ENCODE measurements around the gene C1QA. TPM values are rescaled to one million over a fixed set of nuclear protein-coding genes. Genes with fewer than 3 reads are reported as not detected.

C1QA gene
- total and polyA plus RNA-seq, 10 of the 15 experiments (the other 5 are each of a cell fraction or from before 2014, with no cell fraction given): 0.59 TPM; not detected in 9

GRCh38 chr1:22637907-22638445 lies 1.5 kb downstream of the C1QA start (continued):
- TF ChIP-seq E4F1 (IDR thresholded peaks at IDR 0.05; ENCODE audit: borderline replicate concordance, partially characterized antibody) (no peak), ZNF622 (IDR thresholded peaks at IDR 0.05) (no peak), TCF7 (IDR thresholded peaks at IDR 0.05; ENCODE audit: borderline replicate concordance) (no peak), BHLHE40 (IDR thresholded peaks at IDR 0.05; ENCODE audit: borderline replicate concordance in 1 of 2, low read depth in 2 of 2, low read length in 1 of 2) (no peak), POLR2AphosphoS2 (IDR thresholded peaks at IDR 0.05; ENCODE audit: low read depth, low read length) (no peak)

GRCh38 chr1:22638476-22639234 lies 2.2 kb downstream of the C1QA start:
- H4K20me1 ChIP-seq (ENCODE audit: control insufficient read depth, insufficient read depth): no peaks in the 10 kb centered on the region
- no peak overlapping the region for H2AFZ ChIP-seq (ENCODE audit: control insufficient read depth, low read depth, low read length)
- no peaks in the 10 kb centered on the region; the same call in 2 of the 3 replicates for H3K9me3 ChIP-seq (replicated peaks; ENCODE audit: control insufficient read depth, insufficient read depth, low read length)
- DNase-seq (ENCODE audit: low read depth, low spot score): no peak
- in situ Hi-C loops (cut with MboI) (no loop called here), intact Hi-C loops (cut with micrococcal nuclease; ENCODE audit: unreplicated experiment) (no loop called here)
- no peaks in the 10 kb centered on the region for H3K79me2 ChIP-seq (ENCODE audit: control insufficient read depth, insufficient read depth, low read length)
- ChIA-PET RAD21 (ENCODE audit: unreplicated experiment) (no interaction called here), POLR2A (no interaction called here), SMC1A (ENCODE audit: uncharacterized antibody, unreplicated experiment) (interaction anchor here (4.4 kb wide), 1 partner anchor 218 kb away, joined by 14 read pairs; no protein-coding TSS in a partner anchor), CTCF (interaction anchor here (5.5 kb wide), 1 partner anchor 220 kb away, joined by 77 read pairs; no protein-coding TSS in a partner anchor)
- no peak overlapping the region for H3K4me3 ChIP-seq
- H3K27ac ChIP-seq (ENCODE audit: control insufficient read depth, insufficient read depth): no peak overlapping the region
- no peak overlapping the region for H3K9ac ChIP-seq (ENCODE audit: control insufficient read depth, insufficient read depth, low read length)
- no peaks in the 10 kb centered on the region for H3K4me1 ChIP-seq (ENCODE audit: control insufficient read depth, insufficient read depth, low read length)
- H3K27me3 ChIP-seq (replicated peaks in 1 of 2; ENCODE audit: control insufficient read depth in 2 of 2, insufficient read depth in 2 of 2, low read length in 1 of 2): no peaks in the 10 kb centered on the region; a peak in 1 of 4 replicates
- no peak for ATAC-seq
- no peak overlapping the region for H3K4me2 ChIP-seq (ENCODE audit: control insufficient read depth, insufficient read depth)
- H3K36me3 ChIP-seq (ENCODE audit: control insufficient read depth in 2 of 2, insufficient read depth in 2 of 2, low read length in 1 of 2): no peaks in the 10 kb centered on the region
- 49% methylated on average over 23 of the region's 23 CpGs for WGBS (ENCODE audit: insufficient coverage, insufficient replicate concordance, low lambda C conversion rate, missing lambda C conversion rate)
- no TSS peak for BruUV-seq (replicated peaks)
- no peak for FAIRE-seq
- TF ChIP-seq DPF2 (IDR thresholded peaks at IDR 0.05) (no peak), FOXK2 (IDR thresholded peaks at IDR 0.05) (no peak), RAD21 (IDR thresholded peaks at IDR 0.05; ENCODE audit: insufficient read depth, low read depth, low read length) (no peak), NBN (IDR thresholded peaks at IDR 0.05) (no peak), REST (IDR thresholded peaks at IDR 0.05; ENCODE audit: low read depth, low read length) (no peak), CREM (IDR thresholded peaks at IDR 0.05; ENCODE audit: low read depth) (no peak), MTA2 (IDR thresholded peaks at IDR 0.05; ENCODE audit: low read depth) (no peak), TCF3 (IDR thresholded peaks at IDR 0.05; ENCODE audit: borderline replicate concordance, insufficient read depth, low read depth, low read length) (no peak), KAT2A (conservative IDR thresholded peaks at IDR 0.05; ENCODE audit: control insufficient read depth, low read depth, low read length) (no peak), IRF5 (IDR thresholded peaks at IDR 0.05; ENCODE audit: borderline replicate concordance) (no peak)
